GM18873 (cell line): Measurements from ENCODE around the gene NCSTN.
"Not testable (repeated sequence)": the region's sequence is repeated elsewhere in the genome, so short reads cannot be mapped to it uniquely, and the experiment has no call there.

ENCODE experiments used
- ATAC-seq: cut with Tn5 transposase; IDR thresholded peaks from one replicate; pipeline ENCODE4 v1.9.1; 2021; ENCODE audit warnings: mild to moderate bottlenecking, moderate library complexity, moderate number of reproducible peaks; ENCODE audit not compliant: unreplicated experiment, low FRiP score

Gene NCSTN

DNA sequence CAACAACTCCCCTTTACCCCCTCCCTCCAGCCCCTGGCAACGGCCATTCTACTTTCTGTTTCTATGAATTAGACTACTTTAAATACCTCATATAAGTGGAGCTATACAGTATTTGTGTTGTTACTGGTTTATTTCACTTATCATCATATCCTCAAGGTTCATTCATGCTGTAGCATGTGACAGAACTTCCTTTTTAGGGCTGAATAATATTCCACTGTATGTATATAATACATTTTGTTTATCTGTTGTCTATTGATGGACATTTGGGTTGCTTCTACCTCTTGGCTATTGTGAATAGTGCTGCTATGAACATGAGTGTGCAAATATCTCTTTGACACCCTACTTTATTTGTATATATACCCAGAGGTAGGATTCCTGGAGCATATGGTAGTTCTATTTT is 25.9 kb downstream of the NCSTN start:
- no peak for ATAC-seq

DNA sequence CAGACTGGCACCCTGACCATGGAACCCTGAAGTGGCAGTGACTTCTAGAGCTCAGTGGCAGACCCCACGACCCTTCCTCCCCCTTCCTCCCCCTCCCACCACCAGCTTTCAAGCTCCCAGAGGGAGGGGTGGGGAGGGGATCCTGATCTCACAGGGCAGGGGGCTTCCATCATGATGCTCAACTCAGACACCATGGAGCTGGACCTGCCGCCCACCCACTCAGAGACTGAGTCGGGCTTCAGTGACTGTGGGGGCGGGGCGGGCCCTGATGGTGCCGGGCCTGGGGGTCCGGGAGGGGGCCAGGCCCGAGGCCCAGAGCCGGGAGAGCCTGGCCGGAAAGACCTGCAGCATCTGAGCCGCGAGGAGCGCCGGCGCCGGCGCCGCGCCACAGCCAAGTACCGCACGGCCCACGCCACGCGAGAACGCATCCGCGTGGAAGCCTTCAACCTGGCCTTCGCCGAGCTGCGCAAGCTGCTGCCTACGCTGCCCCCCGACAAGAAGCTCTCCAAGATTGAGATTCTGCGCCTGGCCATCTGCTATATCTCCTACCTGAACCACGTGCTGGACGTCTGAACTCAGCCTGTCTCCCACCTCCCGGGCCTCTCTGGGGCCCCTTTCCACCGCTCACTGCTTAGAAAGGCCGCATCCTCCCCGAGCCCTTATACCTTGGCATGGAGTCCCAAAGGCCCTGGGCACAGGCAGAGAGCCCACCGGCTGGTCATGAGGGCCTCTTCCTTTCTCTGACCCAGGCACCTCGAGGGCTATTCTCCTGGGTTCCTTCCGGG is 27.6 kb downstream of the NCSTN start:
- ATAC-seq, result no peak

DNA sequence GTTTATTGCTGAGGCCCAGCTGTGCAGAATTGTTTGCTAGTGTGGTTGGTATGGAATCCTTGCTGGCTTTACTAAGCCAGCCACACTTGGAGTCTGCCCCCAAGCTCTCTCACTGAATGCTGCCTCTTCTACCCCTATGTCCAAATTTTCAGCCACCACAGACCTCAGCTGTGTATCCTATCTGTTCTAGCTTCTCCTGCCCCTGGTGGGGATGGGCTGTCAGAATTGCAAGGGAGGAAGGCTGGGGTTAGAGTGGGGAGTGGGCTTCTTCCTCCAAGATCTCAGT is 28.1 kb downstream of the NCSTN start:
- no peak for ATAC-seq

DNA sequence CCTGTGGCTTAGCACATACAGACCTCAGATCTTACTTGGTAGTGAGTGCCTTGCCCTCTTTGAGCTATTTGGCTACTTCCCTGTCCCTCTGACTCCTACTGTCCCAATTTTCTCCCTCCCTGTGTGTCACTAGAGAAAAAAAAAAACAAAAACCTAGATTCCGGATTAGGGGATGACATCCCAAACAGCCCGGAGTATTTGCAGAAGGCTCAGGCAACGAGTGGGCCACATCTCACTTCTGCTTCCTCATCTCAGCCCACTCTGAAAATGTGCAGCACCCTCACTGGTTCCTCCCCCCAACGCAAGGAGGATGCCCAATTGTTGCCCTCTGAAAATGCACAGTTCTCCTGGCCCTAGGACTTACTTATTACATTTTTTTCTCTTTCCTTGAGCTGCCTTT is 28.6 kb downstream of the NCSTN start:
- ATAC-seq, result no peak

DNA sequence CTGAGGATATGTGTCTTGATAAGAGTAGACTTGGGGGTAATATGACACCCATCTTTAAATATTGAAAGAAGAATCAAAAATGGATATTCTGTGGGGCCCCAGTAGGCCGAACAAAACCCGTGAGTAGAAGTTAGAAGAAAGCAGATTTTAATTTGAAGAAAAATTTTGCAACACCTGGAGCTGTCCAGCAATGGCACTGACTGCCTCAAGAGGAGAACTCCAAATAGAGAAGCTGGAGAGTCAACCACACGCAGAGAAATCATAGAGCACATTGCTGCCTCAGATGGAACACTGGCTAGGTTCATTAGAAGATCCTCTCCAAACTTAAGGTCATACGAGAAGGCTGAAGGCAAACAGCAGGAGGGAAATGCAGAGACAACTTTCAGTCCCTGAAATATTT is 30.5 kb downstream of the NCSTN start:
- ATAC-seq, result no peak

DNA sequence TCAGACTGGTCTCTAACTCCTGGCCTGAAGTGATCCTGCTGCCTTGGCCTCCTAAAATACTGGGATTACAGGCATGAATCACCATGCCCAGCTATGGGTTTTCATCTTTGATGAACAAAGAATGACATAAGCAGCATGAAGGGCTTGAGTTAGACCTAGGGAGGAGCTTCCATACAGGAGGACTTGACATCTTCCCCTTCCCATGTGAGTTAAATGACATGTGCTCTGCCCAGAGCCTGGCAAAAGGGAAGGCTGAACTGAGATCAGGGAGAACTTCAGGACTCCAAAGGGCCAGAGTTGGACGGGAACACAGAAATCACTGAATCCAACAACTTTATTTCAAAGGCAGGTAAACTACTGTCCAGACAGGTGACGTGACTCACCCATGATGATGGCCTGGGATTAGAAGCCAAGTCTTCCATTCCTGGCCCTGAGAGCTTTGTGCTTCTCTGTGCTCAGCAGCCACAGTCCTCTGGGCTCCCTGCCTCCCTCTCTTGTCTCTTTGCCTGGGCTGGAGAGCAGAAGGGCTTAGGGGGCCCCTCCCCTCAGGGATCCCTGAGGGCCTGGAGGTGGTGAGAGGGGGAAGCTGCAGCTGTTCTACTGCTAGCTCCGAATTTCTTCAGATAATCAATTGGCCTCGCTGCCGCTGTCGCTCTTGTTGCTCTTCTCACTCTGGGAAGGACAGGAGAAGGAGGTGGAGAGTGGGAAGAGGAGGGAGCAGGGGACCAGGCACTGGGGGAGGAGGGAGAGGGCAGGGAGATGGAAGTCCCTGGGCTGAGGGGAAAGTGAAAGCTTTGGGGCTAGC is 31.3 kb downstream of the NCSTN start:
- ATAC-seq, result no peak

GRCh38 chr1:160375788-160376524 is 32.8 kb downstream of the NCSTN start:
- ATAC-seq, result no peak

GRCh38 chr1:160376525-160377131 is 33.4 kb downstream of the NCSTN start:
- ATAC-seq, result peak; percentile 59

DNA sequence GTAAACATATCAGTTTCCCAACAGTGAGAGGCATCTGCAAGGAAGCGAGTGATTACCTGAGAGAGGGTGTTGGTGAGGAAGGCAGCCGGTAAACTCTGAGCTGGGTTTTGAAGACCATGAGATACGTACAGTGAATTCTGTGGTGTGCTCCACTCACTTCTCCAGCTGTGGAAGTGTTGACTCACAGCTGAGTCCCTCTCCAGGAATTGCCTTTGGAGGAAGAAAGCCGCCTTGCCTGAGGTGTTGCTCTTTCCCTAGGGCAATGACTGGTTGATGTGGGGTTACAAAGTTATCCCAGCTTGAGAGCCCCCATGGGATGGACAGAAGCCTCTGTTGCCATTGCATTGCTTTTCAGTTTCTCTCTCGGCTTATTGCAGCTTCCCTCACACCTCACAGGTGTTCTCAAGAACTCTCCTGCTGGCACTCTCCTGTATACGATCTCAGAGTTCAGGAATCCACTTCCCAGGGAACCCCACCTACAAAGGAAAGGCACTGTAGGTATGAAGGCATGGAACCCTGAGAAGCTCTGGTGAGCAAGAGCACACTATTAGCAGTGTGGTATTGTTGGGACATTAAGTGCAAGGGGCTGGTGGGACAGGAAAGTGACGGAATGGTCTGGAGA is 34.5 kb downstream of the NCSTN start:
- no peak for ATAC-seq

DNA sequence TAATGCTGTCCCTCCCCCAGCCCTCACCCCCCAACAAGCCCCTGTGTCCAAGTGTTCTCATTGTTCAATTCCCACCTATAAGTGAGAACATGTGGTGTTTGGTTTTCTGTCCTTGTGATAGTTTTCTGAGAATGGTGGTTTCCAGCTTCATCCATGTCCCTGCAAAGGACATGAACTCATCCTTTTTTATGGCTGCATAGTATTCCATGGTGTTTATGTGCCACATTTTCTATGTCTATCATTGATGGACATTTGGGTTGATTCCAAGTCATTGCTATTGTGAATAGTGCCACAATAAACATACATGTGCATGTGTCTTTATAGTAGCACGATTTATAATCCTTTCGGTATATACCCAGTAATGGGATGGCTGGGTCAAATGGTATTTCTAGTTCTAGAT is 41.6 kb downstream of the NCSTN start:
- ATAC-seq, result not testable (repeated sequence)

DNA sequence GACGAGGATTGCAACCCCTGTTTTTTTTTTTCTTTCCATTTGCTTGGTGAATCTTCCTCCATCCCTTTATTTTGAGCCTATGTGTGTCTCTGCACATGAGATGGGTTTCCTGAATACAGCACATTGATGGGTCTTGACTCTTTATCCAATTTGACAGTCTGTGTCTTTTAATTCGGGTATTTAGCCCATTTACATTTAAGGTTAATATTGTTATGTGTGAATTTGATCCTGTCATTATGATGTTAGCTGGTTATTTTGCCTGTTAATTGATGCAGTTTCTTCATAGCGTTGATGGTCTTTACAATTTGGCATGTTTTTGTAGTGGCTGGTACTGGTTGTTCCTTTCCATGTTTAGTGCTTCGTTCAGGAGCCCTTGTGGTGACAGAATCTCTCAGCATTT is 45.2 kb downstream of the NCSTN start:
- not testable (repeated sequence) for ATAC-seq

DNA sequence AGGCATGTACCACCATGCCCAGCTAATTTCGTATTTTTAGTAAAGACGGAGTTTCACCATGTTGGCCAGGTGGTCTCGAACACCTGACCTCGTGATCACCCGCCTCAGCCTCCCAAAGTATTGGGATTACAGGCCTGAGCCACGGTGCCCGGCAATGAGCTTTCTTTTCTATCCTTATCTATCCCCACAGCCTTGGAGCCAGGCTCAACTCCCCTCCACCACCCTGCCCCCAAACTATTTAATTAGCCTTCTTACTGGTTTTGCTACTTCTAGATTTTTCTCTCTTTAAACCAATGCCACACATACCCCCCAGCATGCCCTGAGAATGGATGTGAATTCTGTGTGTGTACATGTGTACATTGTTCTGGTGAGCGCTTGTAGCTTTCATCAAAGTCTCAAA is 51.5 kb downstream of the NCSTN start:
- no peak for ATAC-seq

DNA sequence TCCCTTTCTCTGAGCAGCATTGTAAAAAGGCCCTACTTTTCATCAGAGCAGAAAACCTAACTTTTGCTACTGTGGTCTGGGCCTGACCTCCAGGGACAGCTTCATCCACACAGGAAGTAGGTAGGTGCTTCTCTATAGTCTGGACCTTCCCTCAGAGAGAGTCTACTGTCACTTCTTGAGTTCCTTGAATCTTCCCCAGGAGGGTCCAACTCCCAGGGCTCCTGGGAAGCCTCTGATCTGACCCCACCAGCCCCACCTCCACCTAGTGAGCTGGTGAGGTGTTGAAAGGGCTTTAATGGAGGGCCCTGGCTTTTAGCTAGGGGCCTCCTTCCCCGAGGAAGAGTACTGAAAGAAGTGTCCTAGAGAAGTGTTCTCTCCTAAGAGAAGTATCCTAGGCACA is 54.5 kb downstream of the NCSTN start:
- ATAC-seq, result no peak

DNA sequence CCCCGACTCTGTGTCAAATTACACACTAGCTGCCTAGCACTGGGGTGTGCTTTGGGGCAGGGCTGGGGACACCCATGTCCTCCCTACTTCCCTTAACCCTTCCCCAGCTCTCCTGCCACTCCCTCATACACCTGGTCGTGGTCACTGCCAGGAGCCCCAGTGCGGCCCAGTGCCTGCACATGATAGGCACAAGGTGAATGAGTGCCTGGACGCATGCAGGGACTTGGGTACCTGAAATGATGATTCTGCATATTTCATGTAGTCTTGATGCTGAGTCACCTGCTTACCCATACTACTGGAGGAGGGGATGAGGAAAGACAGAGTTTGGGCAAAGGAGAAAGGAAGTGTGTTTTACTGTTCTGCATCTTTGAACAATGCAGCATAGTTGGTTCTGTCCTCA is 55.6 kb downstream of the NCSTN start:
- ATAC-seq, result no peak

- no peak for ATAC-seq
Observed at GRCh38 chr1:160399544-160400222, 56.5 kb downstream of the NCSTN start.

DNA sequence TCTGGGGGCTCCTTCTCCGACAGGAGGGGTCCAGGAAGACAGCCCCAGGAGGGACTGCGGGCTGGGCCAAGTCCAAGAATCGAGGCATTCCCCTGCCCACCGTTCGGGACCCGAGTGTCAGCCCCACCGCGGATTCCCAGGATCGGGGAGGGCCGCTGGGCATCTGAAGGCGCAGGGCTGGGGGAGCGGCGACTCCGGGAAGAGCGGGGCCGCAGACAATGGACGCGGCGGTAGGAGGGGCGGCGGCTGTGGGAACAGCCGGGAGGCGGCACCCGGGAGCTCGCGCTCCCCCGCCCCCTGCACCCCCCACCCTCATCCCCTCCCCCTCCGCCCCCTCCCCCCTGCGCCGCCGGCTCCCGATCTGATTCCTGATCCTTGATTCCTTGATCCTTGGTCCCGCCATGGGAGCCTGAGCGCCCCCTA is 57.1 kb downstream of the NCSTN start, which contains the start of gene VANGL2:
Gene VANGL2, plus strand, starts transcription at position 342 of the 423 bp plus-strand sequence. CDS start 15,274 bp downstream, outside the sequence.
- no peak for ATAC-seq

DNA sequence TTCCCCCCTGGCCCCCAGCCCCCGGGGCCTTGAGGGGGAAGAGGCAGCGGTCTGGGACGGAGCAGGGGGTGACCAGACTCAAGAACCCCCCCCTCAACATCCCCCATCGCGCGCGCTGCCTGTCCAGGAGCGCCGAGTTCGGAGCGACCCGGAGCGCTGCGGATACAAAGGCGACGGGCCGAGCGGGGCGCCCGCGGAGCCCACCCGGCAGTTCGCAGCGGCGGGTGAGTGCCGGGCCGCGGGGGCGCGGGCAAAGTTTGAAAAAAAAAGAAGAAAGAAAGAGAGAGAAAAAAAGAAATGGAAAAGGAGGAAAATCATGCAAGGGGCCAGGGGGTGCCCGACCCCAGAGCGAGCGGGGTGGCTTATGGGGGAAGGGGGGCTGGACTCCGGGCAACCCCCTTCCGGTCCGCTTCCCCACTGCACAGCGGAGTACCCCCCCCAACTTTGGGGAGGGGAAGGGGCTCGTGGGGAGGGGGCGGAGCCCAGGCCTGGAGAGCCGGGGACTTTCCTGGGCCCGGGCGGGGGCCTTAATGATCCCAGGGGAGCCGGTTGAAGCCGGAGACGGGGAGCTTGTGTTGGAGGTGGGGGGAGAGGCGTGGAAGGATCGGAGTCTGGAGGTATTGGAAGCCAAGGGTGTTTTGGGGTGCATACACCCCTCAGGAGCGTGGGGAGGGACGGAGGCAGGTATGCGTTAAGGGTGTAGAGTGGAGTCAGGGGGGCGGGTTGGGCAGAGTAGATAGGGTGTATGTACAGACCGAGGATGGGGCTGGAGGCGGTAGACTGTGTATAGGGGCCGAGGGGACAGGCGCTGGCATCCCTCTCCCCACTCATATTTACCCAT is 57.7 kb downstream of the NCSTN start:
- ATAC-seq, result no peak

DNA sequence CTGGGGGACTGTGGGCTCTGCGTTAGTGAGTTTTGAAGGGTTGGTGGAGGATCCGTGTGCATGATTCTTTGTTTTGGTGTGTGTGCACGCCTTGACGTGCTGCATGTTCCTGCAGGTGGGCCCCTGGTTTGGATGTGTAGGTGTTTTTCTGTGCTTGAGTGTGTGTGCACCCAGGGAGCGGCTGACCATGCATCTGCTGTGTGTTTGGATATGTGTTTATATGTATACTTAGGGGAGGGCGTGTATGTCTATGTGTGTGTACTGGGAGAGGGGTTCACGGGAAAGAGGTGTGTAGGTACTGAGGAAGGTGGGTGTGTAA is 58.3 kb downstream of the NCSTN start:
- no peak for ATAC-seq
